NCI-H2107 (cell line): ENCODE data around the gene IL1RAPL2.
"Not testable (repeated sequence)": the region's sequence is repeated elsewhere in the genome, so short reads cannot be mapped to it uniquely, and the experiment has no call there.

Source experiments
- DNase-seq: peaks from one replicate; lab custom pipeline; 2025; lab: John Stamatoyannopoulos, UW

The IL1RAPL2 gene

DNA sequence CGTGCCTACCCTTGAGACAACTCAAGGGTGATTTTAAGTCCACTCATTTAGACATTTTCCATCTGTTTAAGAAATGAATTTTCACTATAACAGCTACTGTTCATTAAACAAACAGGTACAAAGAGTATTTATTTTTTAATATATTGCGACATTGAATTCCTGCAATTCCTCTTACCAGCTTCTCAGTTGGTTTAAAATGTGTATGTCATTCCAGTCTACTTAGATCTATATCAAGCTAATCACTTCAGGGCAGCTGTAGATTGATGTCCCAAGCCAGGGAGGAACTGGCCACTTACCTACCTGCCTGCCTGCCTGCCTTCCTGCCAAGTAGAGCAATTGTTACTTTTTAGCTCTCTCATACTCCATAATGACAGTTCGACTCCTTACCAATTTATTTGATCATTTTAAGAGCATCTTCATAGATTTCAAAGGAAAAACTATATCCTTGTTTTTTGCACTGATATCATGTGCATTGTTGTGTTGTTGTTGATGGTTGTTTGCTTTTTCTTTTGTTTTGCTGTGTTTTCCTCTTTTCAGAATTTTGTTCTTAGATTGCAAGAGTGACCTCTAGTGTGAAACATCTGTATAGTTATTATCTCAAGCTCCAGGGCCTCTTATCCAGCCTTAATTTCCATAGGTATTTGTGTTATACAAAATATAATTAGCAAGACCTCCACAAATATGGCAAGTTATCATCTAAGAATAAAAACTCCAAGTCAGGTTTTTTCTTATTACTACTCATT, 1135.5 kb downstream of the IL1RAPL2 start:
- DNase-seq, result no peak

DNA sequence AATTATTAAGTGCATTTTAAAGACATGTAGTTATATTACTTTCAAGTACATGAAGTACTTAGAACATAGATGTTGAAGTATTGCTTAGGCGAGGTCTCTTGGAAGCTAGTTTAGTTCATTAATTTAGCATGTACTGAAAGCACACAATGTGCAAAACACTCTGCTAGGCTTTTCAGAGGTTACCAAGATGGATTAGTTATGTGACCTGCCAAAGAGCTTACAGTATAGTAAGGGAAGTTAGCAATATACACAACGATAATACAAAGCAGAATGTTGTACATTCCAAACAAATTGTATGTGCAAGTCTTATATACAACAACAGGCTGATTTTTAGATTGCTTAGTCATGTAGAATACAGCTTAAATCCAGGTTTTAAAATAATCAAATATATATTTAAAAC, 1137.9 kb downstream of the IL1RAPL2 start:
- no peak for DNase-seq

GRCh38 chrX:105706041-105706440, 1140.0 kb downstream of the IL1RAPL2 start:
- DNase-seq, result no peak

- no peak for DNase-seq
These were observed 1145.8 kb downstream of the IL1RAPL2 start for GRCh38 chrX:105711805-105712204.

DNA sequence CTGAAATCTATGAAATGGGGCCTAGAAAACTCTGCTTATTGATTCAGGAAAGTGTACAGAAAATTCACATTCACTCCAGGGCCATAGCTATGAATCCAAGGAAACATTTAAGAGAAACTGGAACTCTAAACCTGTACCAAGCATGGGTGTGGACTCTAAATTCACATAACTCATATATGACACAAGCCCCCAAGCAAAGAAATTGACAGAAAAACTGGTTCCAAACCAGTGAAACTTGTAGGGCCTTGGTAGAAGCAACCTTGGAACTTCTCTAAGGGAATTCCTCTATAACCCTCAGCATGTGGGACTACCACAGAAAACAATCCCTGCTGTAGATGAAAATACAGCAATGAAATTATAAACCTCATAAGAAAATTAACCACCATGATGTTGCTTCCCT, 1149.7 kb downstream of the IL1RAPL2 start:
- DNase-seq, result no peak

DNA sequence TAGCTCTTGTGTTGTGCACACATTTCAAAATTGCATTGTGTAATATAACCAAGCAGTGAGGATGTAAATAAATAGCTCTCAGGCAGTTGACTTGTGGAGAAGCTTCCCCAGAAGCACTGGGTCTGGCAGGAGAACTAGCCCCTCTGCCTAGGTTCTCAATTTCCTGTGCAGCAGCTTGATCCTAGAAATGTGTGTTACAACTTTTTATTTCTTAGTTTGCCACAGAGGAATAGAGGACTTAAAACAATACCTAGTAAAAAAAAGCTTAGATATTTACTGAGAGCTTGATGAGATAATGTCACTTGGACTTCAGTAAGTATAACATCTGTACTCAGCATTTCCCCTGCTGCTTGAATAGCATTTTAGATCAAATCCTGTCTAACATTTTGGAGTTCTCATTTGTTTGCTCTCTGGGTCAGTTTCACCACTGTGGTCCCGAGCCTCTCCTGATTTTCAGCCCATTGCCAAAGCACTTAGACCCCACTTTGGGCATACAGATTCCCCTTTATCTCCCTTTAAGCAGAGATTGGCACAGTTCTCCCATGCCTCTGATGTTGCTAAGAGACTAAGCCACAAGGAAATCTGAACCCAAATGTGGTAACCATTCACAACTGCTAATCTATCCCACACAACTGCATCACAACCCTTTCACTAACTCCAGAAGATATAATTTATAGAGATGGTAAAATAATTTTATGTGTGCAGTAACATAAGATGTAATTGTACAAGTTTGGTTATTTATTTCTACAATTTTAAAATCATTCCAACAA, 1158.2 kb downstream of the IL1RAPL2 start:
- no peak for DNase-seq

DNA sequence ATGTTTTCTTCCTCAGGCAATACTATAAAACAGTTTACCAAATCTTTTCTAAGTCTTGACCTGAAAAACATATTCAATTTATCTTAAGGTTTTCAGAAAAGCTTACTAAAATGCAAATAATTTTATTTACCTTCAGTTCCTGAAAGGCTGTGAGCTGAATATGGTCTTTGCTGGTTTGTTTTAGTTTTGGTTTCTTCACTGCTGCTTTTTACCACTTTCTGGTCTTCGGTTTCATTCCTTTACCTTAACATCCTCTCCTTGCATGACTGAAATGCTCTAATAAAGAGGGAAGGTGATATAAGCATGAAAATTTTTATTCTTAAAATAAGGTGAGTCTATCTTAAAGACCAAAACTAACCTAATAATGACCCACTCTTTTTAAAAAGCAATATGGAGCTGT, 1159.2 kb downstream of the IL1RAPL2 start:
- no peak for DNase-seq

- DNase-seq, result no peak
These were observed 1172.2 kb downstream of the IL1RAPL2 start for GRCh38 chrX:105738162-105738561.

DNA sequence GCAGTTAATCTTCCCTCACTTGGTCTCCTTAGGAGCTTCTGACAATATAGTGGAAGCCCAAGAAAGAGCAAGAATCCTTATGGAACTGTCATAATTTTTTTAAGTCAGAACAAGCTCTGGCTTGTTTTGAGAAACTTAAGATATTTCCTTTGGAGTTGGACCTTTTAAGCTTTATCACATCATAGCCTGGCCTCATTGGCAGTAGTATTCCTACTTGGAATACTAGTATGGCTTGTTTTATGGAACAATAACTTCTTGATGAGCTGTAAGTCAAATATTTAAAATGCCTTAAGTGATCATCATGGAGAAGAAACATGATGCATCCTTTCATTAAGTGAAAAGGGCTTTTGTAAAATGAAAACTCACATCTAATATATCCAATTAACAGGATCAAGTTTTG, 1178.3 kb downstream of the IL1RAPL2 start:
- no peak for DNase-seq

DNA sequence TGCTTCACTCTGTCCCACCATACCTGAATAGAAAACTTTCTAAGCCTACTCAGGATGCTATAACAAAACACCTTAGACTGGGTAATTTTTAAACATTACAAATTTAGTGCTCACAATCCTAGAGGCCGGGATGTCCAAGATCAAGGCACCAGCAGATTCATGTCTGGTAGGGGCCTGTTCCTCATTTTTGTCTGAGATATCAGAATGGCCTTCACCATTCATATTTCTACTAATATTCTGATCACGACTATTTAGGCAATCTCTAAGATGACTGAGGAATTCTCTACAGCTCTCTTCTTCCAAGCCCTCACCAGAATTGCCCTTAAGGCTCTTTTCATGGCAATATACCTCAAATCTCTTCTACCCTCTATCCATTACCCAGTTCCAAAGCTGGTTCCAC, 1178.9 kb downstream of the IL1RAPL2 start:
- DNase-seq, result no peak

GRCh38 chrX:105745863-105746262, 1179.9 kb downstream of the IL1RAPL2 start:
- no peak for DNase-seq

- DNase-seq, result no peak
These were observed 1186.4 kb downstream of the IL1RAPL2 start for GRCh38 chrX:105752338-105752956.

DNA sequence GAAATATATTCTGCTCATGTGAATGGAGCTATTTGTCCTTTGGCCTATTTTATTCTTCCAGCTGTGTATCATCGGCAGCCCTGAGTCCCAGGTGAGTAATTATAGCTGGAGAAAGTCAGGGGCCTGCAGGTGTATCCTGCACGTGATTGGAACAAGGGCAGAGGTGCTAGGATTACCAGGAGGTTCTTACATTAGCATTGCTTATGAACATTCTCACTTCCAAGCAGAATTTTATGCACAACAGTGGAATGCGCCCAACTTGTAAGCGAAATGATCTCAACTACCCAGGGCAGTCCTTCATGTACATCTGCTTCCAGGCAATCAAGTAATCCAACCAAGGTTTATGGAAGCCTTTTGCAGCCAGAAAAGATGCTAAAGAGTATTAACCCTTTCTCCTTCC, 1187.4 kb downstream of the IL1RAPL2 start:
- no peak for DNase-seq

- no peak for DNase-seq
These were observed 1188.4 kb downstream of the IL1RAPL2 start for GRCh38 chrX:105754286-105754964.

- no peak for DNase-seq
These were observed 1189.1 kb downstream of the IL1RAPL2 start for GRCh38 chrX:105755109-105755508.

- no peak for DNase-seq
These were observed 1192.8 kb downstream of the IL1RAPL2 start for GRCh38 chrX:105758754-105759153.

GRCh38 chrX:105759598-105759997, 1193.6 kb downstream of the IL1RAPL2 start:
- no peak for DNase-seq

- DNase-seq, result no peak
These were observed 1199.7 kb downstream of the IL1RAPL2 start for GRCh38 chrX:105765691-105766090.

- no peak for DNase-seq
These were observed 1207.8 kb downstream of the IL1RAPL2 start for GRCh38 chrX:105773801-105774200.

DNA sequence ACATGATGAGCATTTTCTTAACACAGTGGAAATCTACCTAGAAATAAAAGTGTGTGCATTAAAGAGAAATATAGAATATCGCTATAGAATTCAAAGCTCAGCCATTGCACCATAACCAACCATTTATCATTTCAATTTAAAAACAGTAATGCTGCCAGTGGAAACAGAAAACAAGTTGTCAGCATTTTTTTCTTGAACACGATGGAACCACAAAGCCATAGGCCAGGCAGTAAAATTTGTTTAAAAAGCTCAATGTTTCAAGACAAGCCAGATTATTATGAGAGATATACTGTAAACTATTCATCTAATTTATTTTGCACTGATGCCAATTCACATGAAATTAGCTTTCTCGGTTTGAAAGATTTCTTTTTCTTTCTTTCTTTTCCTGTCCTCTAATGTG, 1209.7 kb downstream of the IL1RAPL2 start:
- no peak for DNase-seq

GRCh38 chrX:105781804-105782203, 1215.8 kb downstream of the IL1RAPL2 start:
- no peak for DNase-seq

GRCh38 chrX:105796877-105797276, 1230.9 kb downstream of the IL1RAPL2 start:
- DNase-seq, result not testable (repeated sequence)
